A549 (cell line): ENCODE data around the gene DCLK1.

ENCODE experiments used
- GATA3 ChIP-seq: IDR thresholded peaks from 2 replicates; pipeline ENCODE4 v1.6.1; 2012; ENCODE audit warnings: borderline replicate concordance
- PHF8 ChIP-seq: fragments of 200-600 bp; sonication (generic); IDR thresholded peaks from 2 replicates; pipeline ENCODE4 v1.6.1; 2016; ENCODE audit warnings: low read depth, mild to moderate bottlenecking, antibody characterized with exemption, moderate library complexity, borderline replicate concordance
- POLR2A ChIP-seq: IDR thresholded peaks from 2 replicates; pipeline ENCODE4 v1.6.1; 2012; ENCODE audit warnings: mild to moderate bottlenecking, low read length

GRCh38 chr13:35990196-35990595, 141.0 kb downstream of the DCLK1 start:
- TF ChIP-seq GATA3 (no peak), PHF8 (no peak), POLR2A (no peak)
